ENCODE measurements around the gene MRPS10.
"Not testable (repeated sequence)": the region's sequence is repeated elsewhere in the genome, so short reads cannot be mapped to it uniquely, and the experiment has no call there.

Gene MRPS10

DNA sequence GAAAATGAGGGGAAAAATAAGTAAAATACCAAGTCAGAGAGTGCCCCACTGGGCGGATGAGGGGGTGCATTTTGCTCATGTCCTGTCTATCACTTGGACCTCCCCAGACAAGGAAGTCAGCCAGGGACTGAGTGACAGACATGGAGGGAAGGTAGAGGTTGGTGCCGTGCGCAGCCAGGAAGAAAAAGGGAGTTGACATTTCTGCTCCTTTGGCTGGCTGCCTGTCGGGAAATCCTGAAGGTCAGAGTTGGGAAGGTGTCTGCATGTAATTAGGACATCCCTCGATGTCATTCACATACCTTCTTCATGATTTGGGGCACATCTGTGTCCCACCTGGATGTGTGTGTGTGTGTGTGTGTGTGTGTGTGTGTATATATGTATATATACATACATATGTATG lies 35.6 kb downstream of the MRPS10 start:
- H3K4me1 ChIP-seq (ENCODE audit: control insufficient read depth, insufficient read depth, low read length, poor library complexity, severe bottlenecking) = no peaks in the 10 kb centered on the region
- H3K27ac ChIP-seq (ENCODE audit: insufficient read depth, low read length, poor library complexity, severe bottlenecking) = no peak overlapping the region
- no peaks in the 10 kb centered on the region for H3K27me3 ChIP-seq (replicated peaks; ENCODE audit: control insufficient read depth, insufficient read depth, low read length, poor library complexity, severe bottlenecking)
- H3K4me3 ChIP-seq (ENCODE audit: insufficient read depth, low read depth, low read length, poor library complexity, severe bottlenecking) = no peak overlapping the region
- no peak for DNase-seq
- no peaks in the 10 kb centered on the region for H3K9me3 ChIP-seq (ENCODE audit: control insufficient read depth, low read length)
- H3K36me3 ChIP-seq (ENCODE audit: control insufficient read depth, insufficient read depth, low read length) = no peaks in the 10 kb centered on the region

DNA sequence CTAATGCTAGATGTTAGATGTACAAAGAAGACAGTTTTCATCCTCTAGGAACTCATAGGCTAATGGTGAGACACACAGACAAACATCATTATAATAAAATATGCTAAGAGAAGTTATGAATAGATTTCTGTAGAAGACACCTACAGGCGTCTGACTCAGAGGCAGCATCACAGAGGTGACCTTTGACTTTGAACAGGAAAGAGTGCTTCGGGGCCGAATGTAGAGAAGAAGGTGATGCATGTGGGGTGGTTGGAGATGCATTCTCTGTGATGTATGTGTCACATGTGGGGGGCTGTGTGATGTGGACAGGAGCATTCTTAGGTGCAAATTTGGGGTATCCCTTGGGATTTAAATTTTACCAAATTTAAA lies 37.7 kb downstream of the MRPS10 start:
- H3K4me1 ChIP-seq (ENCODE audit: control insufficient read depth, insufficient read depth, low read length, poor library complexity, severe bottlenecking) = no peaks in the 10 kb centered on the region
- no peak overlapping the region for H3K27ac ChIP-seq (ENCODE audit: insufficient read depth, low read length, poor library complexity, severe bottlenecking)
- no peak for DNase-seq
- no peaks in the 10 kb centered on the region for H3K9me3 ChIP-seq (ENCODE audit: control insufficient read depth, low read length)
- H3K4me3 ChIP-seq (ENCODE audit: insufficient read depth, low read depth, low read length, poor library complexity, severe bottlenecking) = no peak overlapping the region
- no peaks in the 10 kb centered on the region for H3K27me3 ChIP-seq (replicated peaks; ENCODE audit: control insufficient read depth, insufficient read depth, low read length, poor library complexity, severe bottlenecking)
- no peaks in the 10 kb centered on the region for H3K36me3 ChIP-seq (ENCODE audit: control insufficient read depth, insufficient read depth, low read length)

DNA sequence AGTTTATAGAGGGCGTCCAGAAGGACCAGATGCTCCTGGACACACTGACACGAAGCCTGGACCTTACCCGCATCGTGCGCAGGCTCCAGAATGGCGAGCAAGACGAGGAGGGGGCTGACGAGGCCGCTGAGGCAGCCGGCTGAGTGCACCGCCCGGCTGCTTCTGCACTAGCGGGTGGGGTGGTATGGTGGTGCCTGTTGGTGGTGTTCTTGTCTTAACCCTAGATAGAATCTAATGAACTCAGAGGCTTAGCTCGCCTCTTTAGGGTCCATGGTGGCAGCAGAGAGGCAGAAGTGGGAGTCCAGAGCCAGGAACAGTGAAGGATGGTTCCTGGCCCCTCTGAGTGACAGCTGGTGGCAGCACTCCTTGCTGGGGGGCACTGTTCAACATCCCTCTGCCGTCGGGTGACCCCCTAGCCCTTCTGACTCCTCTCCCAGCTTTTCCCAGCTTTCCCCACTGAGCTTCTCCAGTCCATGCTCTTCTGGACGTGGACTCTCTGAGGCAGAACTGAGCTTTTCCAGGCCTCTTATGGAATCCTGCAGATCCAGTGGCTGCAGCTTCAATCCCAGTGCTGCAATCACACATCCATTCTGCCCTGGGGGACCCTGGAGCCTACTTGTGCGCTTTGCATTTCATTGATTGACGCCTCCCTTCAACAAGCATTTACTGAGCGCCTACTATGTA lies 38.3 kb downstream of the MRPS10 start:
- Histone ChIP-seq H3K4me1 (ENCODE audit: control insufficient read depth, insufficient read depth, low read length, poor library complexity, severe bottlenecking) (no peaks in the 10 kb centered on the region), H3K36me3 (ENCODE audit: control insufficient read depth, insufficient read depth, low read length) (no peaks in the 10 kb centered on the region), H3K27ac (ENCODE audit: insufficient read depth, low read length, poor library complexity, severe bottlenecking) (no peak overlapping the region), H3K27me3 (replicated peaks; ENCODE audit: control insufficient read depth, insufficient read depth, low read length, poor library complexity, severe bottlenecking) (no peaks in the 10 kb centered on the region), H3K4me3 (ENCODE audit: insufficient read depth, low read depth, low read length, poor library complexity, severe bottlenecking) (no peak overlapping the region), H3K9me3 (ENCODE audit: control insufficient read depth, low read length) (no peaks in the 10 kb centered on the region)
- no peak for DNase-seq

DNA sequence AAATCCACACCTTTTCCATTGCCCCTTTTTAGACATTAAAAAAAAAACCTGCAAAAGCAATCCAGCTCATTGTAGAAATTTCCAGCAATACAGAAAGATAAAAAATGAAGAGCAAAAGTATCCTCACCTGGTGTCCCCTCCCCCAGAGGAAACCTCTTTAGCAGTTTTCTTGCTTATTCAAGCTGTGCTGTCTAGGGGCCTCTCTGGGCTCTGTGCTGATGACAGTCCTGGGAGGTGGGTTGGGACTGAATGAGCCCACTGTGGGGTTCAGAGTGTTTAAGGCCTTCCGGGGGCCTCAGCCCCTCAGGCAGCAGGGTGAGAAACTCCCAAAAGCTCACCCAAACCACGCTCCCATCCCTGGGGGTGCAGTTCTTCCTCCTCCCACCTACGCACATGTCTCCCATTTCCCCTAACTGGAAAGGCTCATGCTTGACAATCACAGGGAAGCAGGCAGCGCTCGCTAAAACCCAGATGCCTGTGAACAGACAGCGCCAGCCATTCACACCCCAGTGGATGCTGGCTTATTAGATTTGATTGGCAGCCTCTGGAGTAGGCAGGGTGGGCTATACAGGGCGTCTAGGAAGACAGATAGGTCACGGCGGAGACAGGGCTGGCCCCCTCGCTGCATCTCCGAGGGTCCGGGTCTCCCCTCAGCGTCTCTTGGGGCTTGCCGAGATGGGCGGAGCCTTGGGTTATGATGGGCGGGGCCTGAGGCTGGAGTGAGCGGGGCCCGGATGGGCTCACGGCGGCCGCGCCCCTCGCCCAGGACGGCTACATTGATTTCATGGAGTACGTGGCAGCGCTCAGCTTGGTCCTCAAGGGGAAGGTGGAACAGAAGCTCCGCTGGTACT lies 39.9 kb downstream of the MRPS10 start:
- Histone ChIP-seq H3K27ac (ENCODE audit: insufficient read depth, low read length, poor library complexity, severe bottlenecking) (no peak overlapping the region), H3K36me3 (ENCODE audit: control insufficient read depth, insufficient read depth, low read length) (no peaks in the 10 kb centered on the region), H3K4me3 (ENCODE audit: insufficient read depth, low read depth, low read length, poor library complexity, severe bottlenecking) (no peak overlapping the region), H3K27me3 (replicated peaks; ENCODE audit: control insufficient read depth, insufficient read depth, low read length, poor library complexity, severe bottlenecking) (no peaks in the 10 kb centered on the region), H3K9me3 (ENCODE audit: control insufficient read depth, low read length) (no peaks in the 10 kb centered on the region), H3K4me1 (ENCODE audit: control insufficient read depth, insufficient read depth, low read length, poor library complexity, severe bottlenecking) (no peaks in the 10 kb centered on the region)
- DNase-seq = no peak

DNA sequence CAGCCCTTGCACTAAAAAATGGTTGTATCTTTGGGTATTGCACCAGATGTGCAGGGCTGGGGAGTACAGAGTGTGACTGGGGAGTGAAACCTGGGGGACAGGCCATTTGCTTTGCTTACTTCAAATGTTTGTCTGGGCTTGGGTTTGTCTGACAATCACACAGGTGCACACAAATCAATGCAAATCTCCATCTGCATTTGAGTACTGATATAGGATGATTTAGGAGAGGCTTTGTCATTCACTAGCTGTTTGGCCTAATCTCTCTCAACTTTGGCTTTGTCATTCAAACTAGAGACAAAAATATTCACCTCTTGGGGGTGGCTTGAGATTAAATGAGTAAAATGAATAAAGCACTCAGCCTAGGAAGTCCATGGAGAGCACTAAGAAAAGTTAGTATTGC lies 40.7 kb downstream of the MRPS10 start:
- H3K27me3 ChIP-seq (replicated peaks; ENCODE audit: control insufficient read depth, insufficient read depth, low read length, poor library complexity, severe bottlenecking) = no peaks in the 10 kb centered on the region
- no peak overlapping the region for H3K4me3 ChIP-seq (ENCODE audit: insufficient read depth, low read depth, low read length, poor library complexity, severe bottlenecking)
- no peak overlapping the region for H3K27ac ChIP-seq (ENCODE audit: insufficient read depth, low read length, poor library complexity, severe bottlenecking)
- no peaks in the 10 kb centered on the region for H3K36me3 ChIP-seq (ENCODE audit: control insufficient read depth, insufficient read depth, low read length)
- no peak for DNase-seq
- no peaks in the 10 kb centered on the region for H3K9me3 ChIP-seq (ENCODE audit: control insufficient read depth, low read length)
- no peaks in the 10 kb centered on the region for H3K4me1 ChIP-seq (ENCODE audit: control insufficient read depth, insufficient read depth, low read length, poor library complexity, severe bottlenecking)

DNA sequence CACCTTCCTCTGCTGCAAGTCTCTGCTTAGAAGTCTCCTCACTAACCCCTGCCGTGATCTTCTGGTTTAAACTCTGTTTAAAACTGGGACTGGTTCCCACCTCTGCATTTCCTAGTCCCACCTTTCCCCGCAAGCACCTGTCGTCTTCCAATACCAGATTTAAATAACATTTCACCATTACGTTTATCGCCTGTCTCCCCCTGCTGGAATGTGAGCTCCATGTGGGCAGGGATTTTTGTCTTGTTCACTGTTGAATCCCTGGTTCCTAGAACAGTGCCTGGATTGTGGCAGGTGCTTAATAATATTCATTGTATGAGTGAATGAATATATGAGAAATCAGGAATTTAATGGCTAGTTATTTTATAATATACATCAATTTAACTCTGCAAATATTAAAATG lies 41.8 kb downstream of the MRPS10 start:
- Histone ChIP-seq H3K4me1 (ENCODE audit: control insufficient read depth, insufficient read depth, low read length, poor library complexity, severe bottlenecking) (no peaks in the 10 kb centered on the region), H3K9me3 (ENCODE audit: control insufficient read depth, low read length) (no peaks in the 10 kb centered on the region), H3K4me3 (ENCODE audit: insufficient read depth, low read depth, low read length, poor library complexity, severe bottlenecking) (no peak overlapping the region), H3K27ac (ENCODE audit: insufficient read depth, low read length, poor library complexity, severe bottlenecking) (no peak overlapping the region), H3K36me3 (ENCODE audit: control insufficient read depth, insufficient read depth, low read length) (no peaks in the 10 kb centered on the region), H3K27me3 (replicated peaks; ENCODE audit: control insufficient read depth, insufficient read depth, low read length, poor library complexity, severe bottlenecking) (no peaks in the 10 kb centered on the region)
- no peak for DNase-seq

DNA sequence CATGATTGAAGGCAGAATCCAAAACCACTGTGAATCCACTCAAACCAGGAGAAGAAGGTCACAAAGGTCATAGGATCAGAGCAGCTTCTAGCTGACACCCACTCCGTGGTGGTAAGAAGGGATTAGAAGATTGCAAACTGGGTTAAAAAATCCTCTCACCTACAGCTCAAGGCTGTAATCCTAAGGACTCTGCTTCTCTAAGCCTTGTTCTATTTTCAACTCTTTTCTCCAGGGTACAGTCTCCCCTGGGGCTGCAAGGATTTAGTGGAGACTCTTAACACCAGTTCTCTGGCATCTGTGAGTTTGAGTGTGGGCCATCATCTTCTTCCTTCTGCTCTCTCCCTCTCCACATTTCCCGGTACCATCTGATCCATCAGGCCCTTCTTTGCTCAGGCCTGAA lies 44.6 kb downstream of the MRPS10 start, which contains the start of gene GUCA1A:
Gene GUCA1A (plus strand): TSS at position 264 of the 400 bp plus-strand sequence. CDS start 250 bp downstream, outside the sequence.
- no peak for DNase-seq
- H3K27me3 ChIP-seq (replicated peaks; ENCODE audit: control insufficient read depth, insufficient read depth, low read length, poor library complexity, severe bottlenecking) = no peaks in the 10 kb centered on the region
- no peaks in the 10 kb centered on the region for H3K9me3 ChIP-seq (ENCODE audit: control insufficient read depth, low read length)
- no peak within 1 kb of the TSS for H3K27ac ChIP-seq (ENCODE audit: insufficient read depth, low read length, poor library complexity, severe bottlenecking)
- H3K4me3 ChIP-seq (ENCODE audit: insufficient read depth, low read depth, low read length, poor library complexity, severe bottlenecking) = no peak within 1 kb of the TSS
- H3K36me3 ChIP-seq (ENCODE audit: control insufficient read depth, insufficient read depth, low read length) = no peaks in the 10 kb centered on the region
- no peaks in the 10 kb centered on the region for H3K4me1 ChIP-seq (ENCODE audit: control insufficient read depth, insufficient read depth, low read length, poor library complexity, severe bottlenecking)

DNA sequence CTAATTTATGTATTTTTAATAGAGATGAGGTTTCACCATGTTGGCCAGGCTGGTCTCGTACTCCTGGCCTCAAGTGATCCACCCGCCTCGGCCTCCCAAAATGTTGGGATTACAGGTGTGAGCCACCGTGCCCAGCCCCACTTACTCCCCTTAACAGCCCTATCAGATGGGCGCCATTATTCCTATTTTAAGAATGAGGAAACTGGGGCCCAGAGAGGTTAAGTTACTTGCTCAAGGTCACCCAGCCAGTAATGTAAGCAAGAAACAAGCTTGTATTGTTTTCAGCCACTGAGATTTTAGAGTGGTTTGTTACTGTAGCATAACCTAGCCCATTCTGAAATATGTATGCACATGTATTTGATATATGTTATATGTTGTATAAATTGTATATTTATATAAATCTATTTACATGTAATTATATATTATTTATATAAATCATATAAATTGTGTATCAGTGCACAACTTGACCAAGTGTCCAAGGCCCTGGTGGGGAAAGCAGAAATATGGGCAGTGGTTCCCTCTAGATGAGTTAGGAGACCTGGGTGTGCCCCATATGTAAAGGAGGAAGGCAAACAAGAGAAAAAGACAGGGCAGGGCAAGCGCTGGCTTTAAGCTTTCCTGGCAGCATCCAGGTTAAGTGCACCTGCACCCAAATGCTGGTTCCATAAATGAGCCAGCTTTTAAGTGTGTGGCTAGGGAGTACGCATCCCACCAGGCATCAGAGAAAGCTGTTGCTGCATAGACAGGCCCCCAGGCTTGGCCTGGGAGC lies 45.7 kb downstream of the MRPS10 start:
- Histone ChIP-seq H3K27me3 (replicated peaks; ENCODE audit: control insufficient read depth, insufficient read depth, low read length, poor library complexity, severe bottlenecking) (no peaks in the 10 kb centered on the region), H3K36me3 (ENCODE audit: control insufficient read depth, insufficient read depth, low read length) (no peaks in the 10 kb centered on the region), H3K4me3 (ENCODE audit: insufficient read depth, low read depth, low read length, poor library complexity, severe bottlenecking) (no peak overlapping the region), H3K9me3 (ENCODE audit: control insufficient read depth, low read length) (no peaks in the 10 kb centered on the region), H3K27ac (ENCODE audit: insufficient read depth, low read length, poor library complexity, severe bottlenecking) (no peak overlapping the region), H3K4me1 (ENCODE audit: control insufficient read depth, insufficient read depth, low read length, poor library complexity, severe bottlenecking) (no peaks in the 10 kb centered on the region)
- no peak for DNase-seq

DNA sequence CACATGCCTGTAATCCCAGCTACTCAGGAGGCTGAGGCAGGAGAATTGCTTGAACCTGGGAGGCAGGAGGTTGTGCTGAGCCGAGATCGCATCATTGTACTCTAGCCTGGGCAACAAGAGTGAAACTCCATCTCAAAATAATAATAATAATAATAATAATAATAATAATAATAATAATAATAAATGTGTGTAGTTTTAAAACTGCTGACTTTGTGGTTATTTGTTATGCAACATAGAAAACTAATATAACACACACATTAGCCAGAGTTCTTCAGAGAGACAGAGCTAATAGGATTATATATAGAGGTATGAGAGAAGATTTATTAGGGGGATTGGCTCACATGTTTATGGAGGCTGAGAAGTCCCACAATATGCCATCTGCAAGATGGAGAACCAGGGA lies 47.9 kb downstream of the MRPS10 start:
- not testable (repeated sequence) for H3K36me3 ChIP-seq (ENCODE audit: control insufficient read depth, insufficient read depth, low read length); DNase-seq; H3K27ac ChIP-seq (ENCODE audit: insufficient read depth, low read length, poor library complexity, severe bottlenecking); H3K4me3 ChIP-seq (ENCODE audit: insufficient read depth, low read depth, low read length, poor library complexity, severe bottlenecking); H3K9me3 ChIP-seq (ENCODE audit: control insufficient read depth, low read length); H3K27me3 ChIP-seq (replicated peaks; ENCODE audit: control insufficient read depth, insufficient read depth, low read length, poor library complexity, severe bottlenecking); H3K4me1 ChIP-seq (ENCODE audit: control insufficient read depth, insufficient read depth, low read length, poor library complexity, severe bottlenecking)

DNA sequence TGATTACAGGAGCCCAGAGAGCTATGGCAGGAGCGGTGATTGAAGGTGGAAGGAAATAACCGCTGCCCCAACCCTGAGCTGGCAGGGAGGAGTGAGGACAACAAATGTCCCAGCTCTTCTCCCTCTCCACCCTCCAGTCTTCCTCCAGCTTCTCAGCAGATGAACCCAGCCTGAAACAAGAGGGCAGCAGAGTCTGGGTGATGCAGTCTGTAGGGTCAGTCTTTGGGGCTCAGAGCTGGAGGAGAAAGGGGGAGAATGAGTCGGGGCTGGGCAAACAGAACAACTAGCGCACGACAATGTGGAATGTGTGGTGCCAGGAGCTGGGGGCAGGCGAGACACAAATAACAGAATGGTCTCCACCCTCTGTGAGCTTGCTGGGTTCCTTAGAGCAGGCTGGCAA lies 49.0 kb downstream of the MRPS10 start:
- Histone ChIP-seq H3K27me3 (replicated peaks; ENCODE audit: control insufficient read depth, insufficient read depth, low read length, poor library complexity, severe bottlenecking) (no peaks in the 10 kb centered on the region), H3K4me1 (ENCODE audit: control insufficient read depth, insufficient read depth, low read length, poor library complexity, severe bottlenecking) (no peaks in the 10 kb centered on the region), H3K27ac (ENCODE audit: insufficient read depth, low read length, poor library complexity, severe bottlenecking) (no peak overlapping the region), H3K9me3 (ENCODE audit: control insufficient read depth, low read length) (no peaks in the 10 kb centered on the region), H3K36me3 (ENCODE audit: control insufficient read depth, insufficient read depth, low read length) (no peaks in the 10 kb centered on the region), H3K4me3 (ENCODE audit: insufficient read depth, low read depth, low read length, poor library complexity, severe bottlenecking) (no peak overlapping the region)
- DNase-seq = no peak

Measured in effector memory CD4-positive, alpha-beta T cell (primary cell).